SU-DHL-6 (cell line): Measurements from ENCODE around the gene ABCA6.

Source experiments
- EZH2phosphoT487 ChIP-seq: fragments of 200-600 bp; sonication (generic), shearing (Covaris generic); conservative IDR thresholded peaks from 2 replicates; pipeline ENCODE4 v1.6.1; 2018; ENCODE audit warnings: mild to moderate bottlenecking, antibody characterized with exemption, low read length, moderate library complexity, mixed read lengths
- TF ChIP-seq, protein P1 (sequence below): fragments of 200-600 bp; sonication (generic); IDR thresholded peaks from one replicate; pipeline ENCODE4 v1.5.1; 2017; ENCODE audit warnings: antibody characterized with exemption, mild to moderate bottlenecking, low read length, moderate library complexity; ENCODE audit not compliant: insufficient read depth, poor library complexity, severe bottlenecking

DNA sequence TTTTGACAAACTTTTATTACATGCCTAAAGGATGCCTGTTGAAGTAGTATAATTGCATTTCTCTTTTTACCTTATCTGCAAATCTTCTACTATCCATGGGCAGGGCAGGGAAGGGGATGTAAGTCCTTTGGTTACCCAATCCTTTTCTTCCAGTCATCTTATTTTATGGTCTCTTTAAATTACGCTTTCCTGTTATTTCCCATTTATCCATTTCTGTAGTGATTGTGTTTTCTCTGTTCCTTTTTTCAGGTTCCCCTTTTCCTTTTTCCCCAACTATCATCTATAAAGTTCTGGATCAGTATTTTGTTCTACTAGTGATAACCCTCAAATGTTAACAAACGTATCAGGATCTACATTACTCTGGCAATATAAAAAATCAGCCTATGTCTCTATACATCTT, 77.7 kb downstream of the ABCA6 start:
- TF ChIP-seq, protein P1, sequence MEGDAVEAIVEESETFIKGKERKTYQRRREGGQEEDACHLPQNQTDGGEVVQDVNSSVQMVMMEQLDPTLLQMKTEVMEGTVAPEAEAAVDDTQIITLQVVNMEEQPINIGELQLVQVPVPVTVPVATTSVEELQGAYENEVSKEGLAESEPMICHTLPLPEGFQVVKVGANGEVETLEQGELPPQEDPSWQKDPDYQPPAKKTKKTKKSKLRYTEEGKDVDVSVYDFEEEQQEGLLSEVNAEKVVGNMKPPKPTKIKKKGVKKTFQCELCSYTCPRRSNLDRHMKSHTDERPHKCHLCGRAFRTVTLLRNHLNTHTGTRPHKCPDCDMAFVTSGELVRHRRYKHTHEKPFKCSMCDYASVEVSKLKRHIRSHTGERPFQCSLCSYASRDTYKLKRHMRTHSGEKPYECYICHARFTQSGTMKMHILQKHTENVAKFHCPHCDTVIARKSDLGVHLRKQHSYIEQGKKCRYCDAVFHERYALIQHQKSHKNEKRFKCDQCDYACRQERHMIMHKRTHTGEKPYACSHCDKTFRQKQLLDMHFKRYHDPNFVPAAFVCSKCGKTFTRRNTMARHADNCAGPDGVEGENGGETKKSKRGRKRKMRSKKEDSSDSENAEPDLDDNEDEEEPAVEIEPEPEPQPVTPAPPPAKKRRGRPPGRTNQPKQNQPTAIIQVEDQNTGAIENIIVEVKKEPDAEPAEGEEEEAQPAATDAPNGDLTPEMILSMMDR, result no peak
- no peak for TF ChIP-seq EZH2phosphoT487
